Measurements from ENCODE around the gene SMIM31.

The SMIM31 gene

GRCh38 chr4:164789047-164789446, 35.1 kb downstream of the SMIM31 start:
- DNase-seq (ENCODE audit: low spot score): no peak

GRCh38 chr4:164790249-164790648, 36.3 kb downstream of the SMIM31 start:
- DNase-seq (ENCODE audit: low spot score): no peak

- no peak for DNase-seq (ENCODE audit: low spot score)
Observed at GRCh38 chr4:164799410-164799809, 45.5 kb downstream of the SMIM31 start.

- no peak for DNase-seq (ENCODE audit: low spot score)
Observed at GRCh38 chr4:164800786-164801185, 46.9 kb downstream of the SMIM31 start.

- DNase-seq (ENCODE audit: low spot score): no peak
Observed at GRCh38 chr4:164802301-164802901, 48.5 kb downstream of the SMIM31 start.

- no peak for DNase-seq (ENCODE audit: low spot score)
Observed at GRCh38 chr4:164803702-164804101, 49.8 kb downstream of the SMIM31 start.

GRCh38 chr4:164807611-164808010, 53.7 kb downstream of the SMIM31 start:
- DNase-seq (ENCODE audit: low spot score): no peak

GRCh38 chr4:164813554-164813953, 59.6 kb downstream of the SMIM31 start:
- DNase-seq (ENCODE audit: low spot score): no peak

GRCh38 chr4:164815711-164816110, 61.8 kb downstream of the SMIM31 start:
- no peak for DNase-seq (ENCODE audit: low spot score)

GRCh38 chr4:164819366-164819765, 65.4 kb downstream of the SMIM31 start:
- no peak for DNase-seq (ENCODE audit: low spot score)

- DNase-seq (ENCODE audit: low spot score): no peak
Observed at GRCh38 chr4:164821711-164822110, 67.8 kb downstream of the SMIM31 start.

GRCh38 chr4:164824581-164824980, 70.7 kb downstream of the SMIM31 start:
- no peak for DNase-seq (ENCODE audit: low spot score)

GRCh38 chr4:164828955-164829354, 75.0 kb downstream of the SMIM31 start:
- DNase-seq (ENCODE audit: low spot score): no peak

- DNase-seq (ENCODE audit: low spot score): no peak
Observed at GRCh38 chr4:164846566-164846965, 92.6 kb downstream of the SMIM31 start.

GRCh38 chr4:164847016-164847415, 93.1 kb downstream of the SMIM31 start:
- DNase-seq (ENCODE audit: low spot score): no peak

GRCh38 chr4:164847967-164848649, 94.2 kb downstream of the SMIM31 start:
- no peak for DNase-seq (ENCODE audit: low spot score)
